Heart left ventricle (tissue), 13 donors: ENCODE measurements around the gene TACC2.

ENCODE experiments used
- CTCF ChIP-seq, 12 donors: fragments of 200-600 bp; sonication (generic) in 4 of 12; IDR thresholded peaks; one replicate each; pipeline versions ENCODE4 v1.5.0 to v1.8.0; 2018 to 2022; ENCODE audit warnings: antibody characterized with exemption in 12 of 12, mild to moderate bottlenecking in 5 of 12
- POLR2A ChIP-seq, 2 donors: fragments of 450-650 bp; IDR thresholded peaks; one replicate each; pipeline ENCODE4 v1.6.1; 2017; ENCODE audit warnings: antibody characterized with exemption in 2 of 2, mild to moderate bottlenecking in 2 of 2, moderate library complexity in 2 of 2
- donor health status: ischemic (EF 13 %, LVEDD 7.1; RV severe dilation, severe dysfunction).
- donor health status: DM: no; HTN: yes; CAD: no.
- donor health status: DM: no; HTN: no; CAD: no.
- donor health status: ischemic (EF 25% LVEDD 6.9; RV normal size, moderate dysfunction).
- donor health status: ischemic (EF 25% LVEDD 5.7; RV mildly dilated, moderate dysfunction).
- donor health status: ischemic (EF 35%, LVEDD 5.7; RV mildly dilated, moderate dysfunction).
- donor health status: nonischemic (EF 11% LVEDD 7.7; RV severe dilation, severe dysfunction).
- donor health status: DM: yes; HTN: yes; CAD: no.
- donor health status: PGD.
- donor health status: ischemic (EF 29% LVEDD 5.4; RV normal size, mild dysfunction).
- donor health status: nonischemic (EF 23%, LVEDD 6.1; RV moderate dilation, normal function).

DNA sequence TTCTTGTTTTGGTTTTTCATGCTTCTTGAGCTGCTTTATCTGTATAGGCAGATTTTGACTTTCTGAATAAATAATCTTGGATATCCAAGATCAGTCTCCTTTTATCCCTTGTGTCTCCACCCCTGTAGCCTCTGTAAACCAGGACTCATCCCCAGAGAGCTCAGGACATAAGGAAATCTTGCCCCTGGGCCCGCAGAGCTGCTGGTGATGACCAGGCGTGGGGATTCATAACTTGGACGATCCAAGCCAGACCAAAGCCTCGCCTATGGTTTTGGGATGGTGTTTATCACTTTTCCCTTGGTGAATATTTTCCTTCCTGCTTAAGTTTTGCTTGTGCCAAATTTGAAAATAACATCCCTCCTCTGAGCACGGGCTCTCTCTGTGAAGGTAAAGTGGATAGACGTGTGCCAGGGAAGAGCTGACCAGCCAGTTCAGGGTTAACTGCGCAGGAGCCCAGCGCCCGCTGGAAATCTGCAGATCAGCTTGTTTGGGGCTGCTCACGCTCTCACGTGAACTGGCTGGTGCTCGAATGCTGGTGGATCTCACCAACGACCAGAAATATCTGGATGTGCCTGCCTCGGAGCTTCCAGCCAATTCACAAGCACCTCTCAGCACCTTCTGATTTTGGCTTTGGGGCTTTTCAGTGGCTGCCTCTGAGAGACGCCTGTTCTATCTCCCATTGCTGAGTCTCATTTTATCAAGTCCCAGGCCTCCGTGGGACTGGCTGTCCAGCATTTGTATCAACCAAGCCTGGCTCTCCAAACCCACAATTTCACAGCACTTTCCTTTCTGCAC lies 150.1 kb downstream of the TACC2 start:
- no peak for TF ChIP-seq CTCF (IDR thresholded peaks at IDR 0.05)
- TF ChIP-seq POLR2A (IDR thresholded peaks at IDR 0.05): no peak
